AG10803 (cell line): ENCODE results near the gene FCN1.

ENCODE experiments used
- DNase-seq: peaks from one replicate; pipeline ENCODE4 v3.0.0; 2010; ENCODE audit warnings: low read depth
- H3K4me3 ChIP-seq: 2 replicates; pipeline ENCODE4 v1.5.1; 2011; ENCODE audit warnings: mild to moderate bottlenecking, low read length, control low read depth
- CTCF ChIP-seq: conservative IDR thresholded peaks from 2 replicates; pipeline ENCODE4 v1.5.1; 2011; ENCODE audit warnings: mild to moderate bottlenecking, low read length, control low read depth, inconsistent platforms

Gene FCN1

GRCh38 chr9:134937164-134937555 is 19.4 kb upstream of the FCN1 start:
- no peak overlapping the region for H3K4me3 ChIP-seq

DNA sequence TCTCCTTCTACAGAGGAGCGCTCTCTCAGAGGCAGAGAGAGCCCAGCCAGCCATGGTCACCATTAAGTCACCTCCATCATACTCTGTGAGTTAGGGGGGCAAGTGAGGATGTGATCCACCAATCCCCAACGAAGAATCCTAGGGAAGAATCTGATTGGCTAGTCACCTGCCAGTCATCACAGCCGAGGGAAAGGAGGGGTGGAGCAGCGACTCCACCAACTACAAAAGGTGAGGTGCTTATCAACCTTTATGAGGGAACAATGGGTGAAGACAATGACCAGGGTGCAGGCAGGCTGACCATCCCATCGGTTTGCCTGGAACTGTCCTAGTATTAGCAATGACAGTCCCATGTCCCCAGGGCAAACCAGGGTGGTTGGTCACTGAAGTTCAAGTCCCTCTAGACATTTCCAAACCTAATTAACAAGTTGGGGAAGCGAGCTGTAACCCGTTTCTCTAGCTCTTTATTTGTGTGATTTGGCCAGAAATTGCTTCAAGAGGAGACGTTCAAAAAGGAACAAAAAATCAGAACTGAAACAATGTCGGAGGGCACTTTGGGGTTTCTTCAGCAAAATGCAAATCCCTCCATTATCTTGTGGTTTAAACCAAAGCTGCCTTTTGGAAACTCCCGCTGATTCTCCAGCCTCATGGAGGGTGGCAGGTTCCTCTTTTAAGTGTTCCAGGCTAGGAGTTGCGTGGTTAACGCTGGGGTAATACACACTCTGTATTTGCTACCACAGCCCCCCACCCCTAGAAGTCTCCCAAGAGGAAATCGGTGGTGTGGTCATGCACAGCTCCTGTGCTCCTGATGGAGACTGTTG is 18.8 kb upstream of the FCN1 start:
- TF ChIP-seq CTCF: no peak
- DNase-seq: no peak
- H3K4me3 ChIP-seq: no peak overlapping the region

More at GRCh38 chr9:134937164-134937555, 19.4 kb upstream of the FCN1 start:
- DNase-seq: no peak
- no peak for TF ChIP-seq CTCF

DNA sequence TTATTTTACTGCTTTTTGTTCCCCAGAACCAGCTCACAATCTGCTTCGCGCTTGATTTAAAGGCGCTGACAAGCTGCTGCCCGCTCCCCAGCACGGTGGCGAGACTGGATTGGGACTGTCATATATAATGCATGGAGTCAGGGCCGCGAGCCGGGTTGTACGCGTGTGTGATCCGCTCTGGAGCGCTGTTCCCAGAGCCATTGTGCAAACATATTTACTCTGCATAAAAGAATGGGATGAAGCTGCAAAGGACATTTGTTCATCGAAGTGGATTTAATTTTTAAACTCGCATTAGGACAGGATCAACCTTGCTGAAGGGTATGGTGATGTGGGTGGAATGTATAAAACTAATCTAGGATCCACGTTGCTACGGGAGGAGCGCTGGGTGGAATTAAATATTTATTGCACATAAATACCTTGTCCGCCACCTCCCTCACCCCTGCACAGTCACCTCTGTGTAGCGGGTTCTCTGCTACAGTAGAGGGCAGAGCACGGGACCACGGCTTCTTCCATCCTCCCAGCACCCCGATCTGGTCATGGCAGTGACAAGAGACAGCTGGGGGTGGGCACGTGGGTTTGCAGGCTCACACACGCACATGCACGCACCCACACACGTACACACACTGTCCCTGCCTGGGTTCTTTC is 18.1 kb upstream of the FCN1 start:
- no peak overlapping the region for H3K4me3 ChIP-seq
- TF ChIP-seq CTCF: no peak
- no peak for DNase-seq

DNA sequence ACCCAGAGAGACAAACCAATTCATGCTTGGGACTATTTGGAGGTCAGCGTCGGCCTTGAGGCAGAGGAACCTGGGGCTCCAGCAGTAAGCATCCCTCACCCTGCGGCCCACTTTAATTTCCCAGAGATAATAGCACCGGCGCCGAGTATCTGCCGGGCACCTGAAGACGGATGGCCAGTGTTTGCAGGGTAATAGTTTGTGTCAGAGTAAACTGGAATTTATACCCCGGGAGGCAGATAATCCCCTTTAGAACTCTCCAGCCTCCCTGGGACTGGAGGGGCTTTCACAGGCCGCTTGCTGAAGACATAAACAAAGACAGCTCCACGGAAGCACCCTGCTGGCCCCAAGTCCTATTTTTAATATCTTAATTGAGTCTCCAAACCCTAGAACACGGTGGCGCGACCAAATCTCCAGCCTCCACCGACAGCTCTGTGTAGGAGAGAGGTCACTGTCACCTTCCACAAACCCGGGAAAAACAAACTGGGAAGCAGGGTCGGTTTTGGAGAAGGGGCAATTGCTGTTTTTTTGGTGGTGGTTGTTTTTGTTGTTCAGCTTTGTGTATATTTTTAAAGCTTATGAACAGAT is 17.4 kb upstream of the FCN1 start:
- TF ChIP-seq CTCF: no peak
- H3K4me3 ChIP-seq: no peak overlapping the region
- no peak for DNase-seq

DNA sequence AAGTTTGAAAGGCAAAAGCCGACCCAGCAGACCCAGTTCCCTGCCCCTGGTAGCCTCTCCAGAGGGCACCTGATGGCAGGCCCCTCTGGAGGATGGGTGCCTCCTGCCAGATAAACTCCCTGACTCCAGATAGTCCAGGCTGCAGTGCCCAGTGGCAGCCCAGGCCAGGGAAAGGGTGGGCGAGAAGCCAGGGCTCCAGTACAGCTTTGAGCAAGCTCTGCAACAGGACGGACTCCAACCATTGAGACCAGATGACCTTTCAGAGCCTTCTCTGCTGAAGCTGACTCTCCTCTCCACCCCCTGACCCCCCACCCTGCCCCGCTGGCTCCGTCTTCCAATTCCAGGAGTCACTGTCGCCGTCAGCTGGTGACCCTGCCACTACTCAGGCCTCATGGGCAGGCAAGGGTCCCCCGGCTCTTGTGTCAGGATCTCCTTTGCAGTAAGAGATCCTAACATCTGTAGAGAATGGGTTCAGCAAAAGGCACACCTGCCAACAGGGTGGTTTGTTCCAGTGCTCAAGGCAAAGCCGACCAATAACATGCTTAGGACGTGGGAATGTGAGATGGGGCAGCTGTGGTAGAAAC is 15.5 kb upstream of the FCN1 start:
- no peak overlapping the region for H3K4me3 ChIP-seq
- TF ChIP-seq CTCF: no peak
- no peak for DNase-seq

- TF ChIP-seq CTCF: no peak
- no peak overlapping the region for H3K4me3 ChIP-seq
Observed at GRCh38 chr9:134932606-134933005, 14.9 kb upstream of the FCN1 start.

More at GRCh38 chr9:134932606-134933005, 14.9 kb upstream of the FCN1 start:
- DNase-seq: no peak
